PC-3 (cell line): ENCODE results near the gene RPL19.

Experiments
- CTCF ChIP-seq: fragments of 300-600 bp; sonication (generic); conservative IDR thresholded peaks from 2 replicates; pipeline ENCODE4 v1.5.1; 2017; ENCODE audit warnings: antibody characterized with exemption, low read depth, mild to moderate bottlenecking, low read length
- EZH2 ChIP-seq: fragments of 300-600 bp; sonication (generic); IDR thresholded peaks from one replicate; pipeline ENCODE4 v1.6.1; 2017; ENCODE audit warnings: antibody characterized with exemption, mild to moderate bottlenecking, low read length; ENCODE audit not compliant: unreplicated experiment
- EZH2phosphoT487 ChIP-seq: fragments of 300-600 bp; sonication (generic); IDR thresholded peaks from 2 replicates; pipeline ENCODE4 v1.6.1; 2018; ENCODE audit warnings: mild to moderate bottlenecking, antibody characterized with exemption, low read length, borderline replicate concordance

- TF ChIP-seq CTCF = no peak
- TF ChIP-seq EZH2phosphoT487 = no peak
- TF ChIP-seq EZH2 = no peak
These were observed 5.7 kb upstream of the RPL19 start for GRCh38 chr17:39194089-39194984.
